DND-41 (cell line): ENCODE measurements around the gene DNPEP.

Source experiments
- ATAC-seq: fragments of 200-7000 bp; cut with Tn5 transposase; 3 replicates; pipeline ENCODE4 v1.9.1; 2021; ENCODE audit warnings: low read depth; ENCODE audit not compliant: insufficient read depth
- DNase-seq: peaks from one replicate; pipeline ENCODE4 v3.0.0-alpha.2; 2020
- H2AFZ ChIP-seq: 2 replicates; pipeline ENCODE4 v1.6.0; 2012; ENCODE audit warnings: low read depth, low read length
- H3K27ac ChIP-seq: 2 replicates; pipeline ENCODE4 v1.5.1; 2012; ENCODE audit warnings: low read length, inconsistent platforms
- H3K27me3 ChIP-seq: fragments of 200-600 bp; sonication (generic); 2 replicates; pipeline ENCODE4 v1.6.0; 2012; ENCODE audit warnings: low read length, mild to moderate bottlenecking, inconsistent platforms; ENCODE audit not compliant: insufficient read depth, poor library complexity
- H3K36me3 ChIP-seq: 2 replicates; pipeline ENCODE4 v1.5.1; 2012; ENCODE audit warnings: low read length, inconsistent platforms; ENCODE audit not compliant: insufficient read depth
- H3K4me1 ChIP-seq: 2 replicates; pipeline ENCODE4 v1.5.1; 2012; ENCODE audit warnings: mild to moderate bottlenecking, low read length; ENCODE audit not compliant: insufficient read depth
- H3K4me2 ChIP-seq: 2 replicates; pipeline ENCODE4 v1.6.0; 2012; ENCODE audit warnings: mild to moderate bottlenecking, moderate library complexity, low read length, inconsistent platforms; ENCODE audit not compliant: insufficient read depth
- H3K4me3 ChIP-seq, 2 experiments: fragments of 200-600 bp in 1 of 2; shearing (Covaris generic) in 1 of 2; 2 replicates each; pipeline ENCODE4 v1.5.1; 2012 to 2016; ENCODE audit warnings: inconsistent platforms in 2 of 2, low read length in 2 of 2, mild to moderate bottlenecking in 2 of 2, low read depth in 1 of 2, moderate library complexity in 1 of 2
- H3K79me2 ChIP-seq: 2 replicates; pipeline ENCODE4 v1.6.0; 2012; ENCODE audit warnings: low read length, inconsistent platforms; ENCODE audit not compliant: insufficient read depth
- H3K9ac ChIP-seq: 2 replicates; pipeline ENCODE4 v1.6.0; 2012; ENCODE audit warnings: low read depth, mild to moderate bottlenecking, inconsistent platforms, low read length, moderate library complexity
- H3K9me3 ChIP-seq: 2 replicates; pipeline ENCODE4 v1.5.1; 2012; ENCODE audit warnings: low read length, moderate library complexity, mild to moderate bottlenecking, inconsistent platforms; ENCODE audit not compliant: insufficient read depth, severe bottlenecking
- H4K20me1 ChIP-seq: 2 replicates; pipeline ENCODE4 v1.6.0; 2012; ENCODE audit warnings: low read length; ENCODE audit not compliant: insufficient read depth
- CTCF ChIP-seq: IDR thresholded peaks from 2 replicates; pipeline ENCODE4 v1.5.1; 2012; ENCODE audit warnings: borderline replicate concordance, low read length, moderate library complexity, mild to moderate bottlenecking; ENCODE audit not compliant: poor library complexity, severe bottlenecking; ENCODE audit errors: extremely low read depth
- EZH2 ChIP-seq: IDR thresholded peaks from 3 replicates; pipeline ENCODE4 v1.6.1; 2012; ENCODE audit warnings: borderline replicate concordance, low read depth, mild to moderate bottlenecking, moderate library complexity, low read length, inconsistent platforms; ENCODE audit not compliant: severe bottlenecking

DNPEP gene

GRCh38 chr2:219419012-219419324 is 31.3 kb upstream of the DNPEP start:
- Histone ChIP-seq H3K4me3 (no peak overlapping the region), H3K36me3 (no peaks in the 10 kb centered on the region), H3K27ac (no peak overlapping the region), H3K9ac (no peak overlapping the region), H2AFZ (no peak overlapping the region), H4K20me1 (no peaks in the 10 kb centered on the region; the same call in 1 of the 2 replicates), H3K27me3 (peaks cover 10% of the 10 kb centered on the region), H3K79me2 (no peaks in the 10 kb centered on the region), H3K4me1 (no peaks in the 10 kb centered on the region), H3K4me2 (no peak overlapping the region), H3K9me3 (no peaks in the 10 kb centered on the region)
- TF ChIP-seq CTCF (no peak), EZH2 (no peak)
- DNase-seq (no peak), ATAC-seq (no peak)

GRCh38 chr2:219418155-219419011 is 30.7 kb upstream of the DNPEP start, which contains the start of gene DES:
Gene DES (plus strand): TSS chr2:219418377. CDS start chr2:219418463, 86 bp downstream.
- no peak for ATAC-seq
- Histone ChIP-seq H3K4me2 (no peak within 1 kb of the TSS), H4K20me1 (no peaks in the 10 kb centered on the region; the same call in 1 of the 2 replicates), H3K36me3 (no peaks in the 10 kb centered on the region), H3K79me2 (no peaks in the 10 kb centered on the region), H3K27ac (no peak within 1 kb of the TSS), H3K4me3 (no peak within 1 kb of the TSS), H3K9ac (no peak within 1 kb of the TSS), H3K27me3 (peaks cover 10% of the 10 kb centered on the region), H2AFZ (no peak within 1 kb of the TSS), H3K4me1 (no peaks in the 10 kb centered on the region), H3K9me3 (no peaks in the 10 kb centered on the region)
- no peak for DNase-seq
- no peak for TF ChIP-seq CTCF
- TF ChIP-seq EZH2, result no peak

- Histone ChIP-seq H3K27me3 (peaks cover 10% of the 10 kb centered on the region), H4K20me1 (no peaks in the 10 kb centered on the region; the same call in 1 of the 2 replicates), H3K4me1 (no peaks in the 10 kb centered on the region), H3K36me3 (no peaks in the 10 kb centered on the region), H3K27ac (no peak overlapping the region), H3K9me3 (peaks cover 2% of the 10 kb centered on the region), H3K9ac (no peak overlapping the region), H3K4me3 (no peak overlapping the region), H3K79me2 (no peaks in the 10 kb centered on the region), H3K4me2 (no peak overlapping the region), H2AFZ (no peak overlapping the region)
- ATAC-seq (no peak), DNase-seq (no peak)
- TF ChIP-seq CTCF, result no peak
- no peak for TF ChIP-seq EZH2
Observed at GRCh38 chr2:219417374-219417773, 29.7 kb upstream of the DNPEP start.
